GM12878 (cell line): ENCODE data around the gene SHD. TPM values are rescaled to one million over a fixed set of nuclear protein-coding genes. Genes with fewer than 3 reads are reported as not detected.

Experiments used
- ATAC-seq: fragments of 200-7000 bp; cut with Tn5 transposase; 3 replicates; pipeline ENCODE4 v1.9.1; 2020; ENCODE audit warnings: mild to moderate bottlenecking, moderate library complexity
- BruUV-seq: library from RNA; stranded (reverse); fragments of 400-500 nt; replicated peaks from 2 replicates; lab custom pipeline; 2021; lab: Mats Ljungman, UMichigan
- CTCF ChIA-PET: fragments of 300-600 bp; sonication (Branson Sonifier 250); formaldehyde crosslinking; extraction: SDS; loops from one replicate; lab custom pipeline; 2021; ENCODE audit warnings: inconsistent platforms; lab: Yijun Ruan, JAX
- POLR2A ChIA-PET: fragments of 350-600 bp; formaldehyde crosslinking; extraction: SDS; loops from one replicate; lab custom pipeline; 2021; ENCODE audit warnings: inconsistent platforms; lab: Charles Lee
- RAD21 ChIA-PET: fragments of 300-600 bp; sonication (Branson Sonifier 250); formaldehyde crosslinking; loops from one replicate; lab custom pipeline; 2023; ENCODE audit warnings: antibody characterized with exemption; ENCODE audit not compliant: unreplicated experiment; lab: Charles Lee
- SMC1A ChIA-PET: fragments of 300-600 bp; sonication (Branson Sonifier 250); formaldehyde crosslinking; loops from one replicate; lab custom pipeline; 2023; ENCODE audit not compliant: unreplicated experiment, uncharacterized antibody; lab: Charles Lee
- DNase-seq: peaks from one replicate; pipeline ENCODE4 v3.0.0-alpha.2; 2011; ENCODE audit warnings: low read depth, low spot score
- FAIRE-seq: peaks from 3 replicates; lab custom pipeline; 2011; peaks lifted over from hg19 to GRCh38; lab: Jason Lieb, UNC
- H2AFZ ChIP-seq: 2 replicates; pipeline ENCODE4 v1.6.0; 2011; ENCODE audit warnings: low read depth, low read length, control low read depth; ENCODE audit not compliant: control insufficient read depth
- H3K27ac ChIP-seq: 2 replicates; pipeline ENCODE4 v1.5.1; 2011; ENCODE audit warnings: control low read depth; ENCODE audit not compliant: control insufficient read depth, insufficient read depth
- H3K27me3 ChIP-seq, 2 experiments: replicated peaks in 1 of 2; 2 replicates each; pipeline versions ENCODE4 v1.6.0 to v1.6.1; 2011; ENCODE audit warnings: low read length in 1 of 2; ENCODE audit not compliant: control insufficient read depth in 2 of 2, insufficient read depth in 2 of 2
- H3K36me3 ChIP-seq, 2 experiments: 2 replicates each; pipeline ENCODE4 v1.5.1; 2011; ENCODE audit warnings: low read length in 1 of 2; ENCODE audit not compliant: control insufficient read depth in 2 of 2, insufficient read depth in 2 of 2
- H3K4me1 ChIP-seq: 2 replicates; pipeline ENCODE4 v1.6.1; 2011; ENCODE audit warnings: mild to moderate bottlenecking, low read length, moderate library complexity, mixed read lengths; ENCODE audit not compliant: control insufficient read depth, insufficient read depth
- H3K4me2 ChIP-seq: 2 replicates; pipeline ENCODE4 v1.6.0; 2011; ENCODE audit warnings: control low read depth; ENCODE audit not compliant: control insufficient read depth, insufficient read depth
- H3K4me3 ChIP-seq: fragments of 200-600 bp; sonication (generic); 2 replicates; pipeline ENCODE4 v1.5.1; 2016
- H3K79me2 ChIP-seq: 2 replicates; pipeline ENCODE4 v1.6.0; 2011; ENCODE audit warnings: low read length; ENCODE audit not compliant: control insufficient read depth, insufficient read depth
- H3K9ac ChIP-seq: 2 replicates; pipeline ENCODE4 v1.8.0; 2011; ENCODE audit warnings: low read length, control low read depth, mixed read lengths; ENCODE audit not compliant: control insufficient read depth, insufficient read depth
- H3K9me3 ChIP-seq: replicated peaks from 3 replicates; pipeline ENCODE4 v1.5.1; 2011; ENCODE audit warnings: mild to moderate bottlenecking, low read length; ENCODE audit not compliant: control insufficient read depth, insufficient read depth
- H4K20me1 ChIP-seq: 2 replicates; pipeline ENCODE4 v1.6.0; 2011; ENCODE audit not compliant: control insufficient read depth, insufficient read depth
- BHLHE40 ChIP-seq, 2 experiments: fragments of 450-650 bp in 1 of 2; IDR thresholded peaks; 2 replicates each; pipeline ENCODE4 v1.6.1; 2011 to 2017; ENCODE audit warnings: low read depth in 2 of 2, borderline replicate concordance in 1 of 2, improper control_type of control experiment in 1 of 2, low read length in 1 of 2, mild to moderate bottlenecking in 1 of 2
- EGR1 ChIP-seq, 2 experiments: IDR thresholded peaks; 1 replicate in 1 of 2; 2 replicates in 1 of 2; pipeline ENCODE4 v1.6.1; 2011 to 2012; ENCODE audit warnings: low read depth in 2 of 2, low read length in 2 of 2, borderline replicate concordance in 1 of 2, mild to moderate bottlenecking in 1 of 2, moderate library complexity in 1 of 2
- IKZF1 ChIP-seq: fragments of 450-650 bp; conservative IDR thresholded peaks from 2 replicates; pipeline ENCODE4 v1.6.1; 2017; ENCODE audit warnings: antibody characterized with exemption, mild to moderate bottlenecking
- NR2F1 ChIP-seq: fragments of 450-650 bp; conservative IDR thresholded peaks from 2 replicates; pipeline ENCODE4 v1.6.1; 2017; ENCODE audit warnings: mild to moderate bottlenecking
- POLR2A ChIP-seq: IDR thresholded peaks from 2 replicates; pipeline ENCODE4 v1.6.1; 2011; ENCODE audit warnings: low read depth, mild to moderate bottlenecking, low read length
- SPI1 ChIP-seq: IDR thresholded peaks from 2 replicates; pipeline ENCODE4 v1.6.1; 2011; ENCODE audit warnings: low read depth, mild to moderate bottlenecking, low read length, moderate library complexity, borderline replicate concordance; ENCODE audit not compliant: insufficient read depth
- SREBF2 ChIP-seq: IDR thresholded peaks from 2 replicates; pipeline ENCODE4 v1.6.1; 2012; ENCODE audit warnings: mild to moderate bottlenecking, low read length
- TAF1 ChIP-seq: IDR thresholded peaks from 2 replicates; pipeline ENCODE4 v1.6.1; 2011; ENCODE audit warnings: mild to moderate bottlenecking, low read depth, low read length, borderline replicate concordance
- WGBS: methylation state at CpG from one replicate; pipeline ENCODE4 v1.1.6; 2016; ENCODE audit warnings: low lambda C conversion rate; ENCODE audit not compliant: insufficient replicate concordance, insufficient coverage; ENCODE audit errors: missing lambda C conversion rate; 5-methylcytosine and 5-hydroxymethylcytosine counted together
- in situ Hi-C: fragments of 300-500 bp; cut with MboI; formaldehyde crosslinking; loops from 9 replicates; pipeline ENCODE4 v1.14.3; 2018; ENCODE audit warnings: mixed read lengths
- intact Hi-C: fragments of 100-400 bp; cut with micrococcal nuclease; formaldehyde crosslinking; loops from one replicate; pipeline ENCODE4 v1.14.2; 2022; ENCODE audit not compliant: unreplicated experiment
- polyA plus RNA-seq, 11 experiments: library from polyadenylated mRNA; depleted of rRNA in 4 of 11; unstranded in 6 of 11; stranded (reverse) in 5 of 11; fragments of >200 nt; fragmentation: Nextera tagmentation in 4 of 11; fragmentation: Illumina TruSeq in 1 of 11; extraction: Ambion mirVana in 4 of 11; extraction: Trizol in 1 of 11; gene quantifications; 1 replicate in 1 of 11; 2 replicates in 10 of 11; pipeline versions ENCODE4 v1.2.1 to v1.2.3, GENCODE V29; 2011 to 2016; ENCODE audit warnings: inconsistent platforms in 2 of 11, missing spikeins in 2 of 11, low read depth in 1 of 11
- total RNA-seq, 4 experiments: library from RNA; depleted of rRNA in 3 of 4; stranded (reverse); fragments of >200 nt in 3 of 4; fragmentation: Illumina TruSeq in 1 of 4; extraction: Trizol in 1 of 4; gene quantifications; 2 replicates each; pipeline versions ENCODE4 v1.2.1 to v1.2.3, GENCODE V29; 2013 to 2021
- TF ChIP-seq, protein P1 (sequence below): IDR thresholded peaks from 2 replicates; pipeline ENCODE4 v1.6.1; 2012; ENCODE audit warnings: low read depth, low read length, improper control_type of control experiment

SHD gene
- total and polyA plus RNA-seq, 10 of the 15 experiments (the other 5 are each of a cell fraction or from before 2014, with no cell fraction given), result 0.09 TPM; not detected in 9

DNA sequence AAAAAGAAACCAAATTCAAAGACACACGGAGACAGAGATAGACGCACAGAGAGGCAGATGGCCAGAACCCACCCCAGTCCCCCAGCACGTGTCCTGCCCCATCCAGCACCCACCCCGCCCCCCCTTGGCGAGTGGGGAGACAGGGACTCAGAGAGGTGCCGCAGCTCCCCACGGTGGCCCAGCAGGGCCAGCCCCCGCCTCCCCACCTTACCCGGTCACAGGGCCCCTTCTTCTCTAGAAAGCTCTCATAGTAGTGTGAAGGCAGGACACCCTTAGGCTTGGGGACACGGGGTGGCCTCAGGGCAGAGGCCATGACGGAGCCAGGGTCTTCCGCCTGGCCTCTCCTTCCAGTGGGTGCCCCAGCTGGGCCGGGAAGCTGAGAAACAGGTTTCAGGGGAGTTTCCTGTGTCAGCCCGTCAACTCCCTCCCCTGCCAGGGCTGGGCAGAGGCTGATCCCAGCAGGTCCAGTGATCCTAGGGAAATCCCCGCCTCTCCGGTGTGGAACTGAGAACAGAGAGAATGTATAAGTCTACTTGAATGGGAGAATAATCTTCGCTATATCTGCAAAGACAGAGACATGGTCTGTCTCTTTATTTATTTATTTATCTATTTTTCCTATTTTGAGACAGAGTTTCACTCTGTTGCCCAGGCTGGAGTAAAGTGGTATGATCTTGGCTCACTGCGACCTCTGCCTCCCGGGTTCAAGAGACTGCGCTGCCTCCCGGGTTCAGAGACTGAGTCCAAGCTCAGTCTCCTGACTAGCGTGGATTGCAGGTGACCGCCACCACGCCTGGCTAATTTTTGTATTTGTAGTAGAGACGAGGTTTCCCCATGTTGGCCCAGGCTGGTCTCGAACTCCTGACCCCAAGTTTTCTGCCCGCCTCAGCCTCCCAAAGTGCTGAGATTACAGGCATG is 59.6 kb downstream of the SHD start, which contains the start of gene STAP2:
STAP2 (minus strand) TSS at position 387 of the 915 bp plus-strand sequence; CDS start at position 313, 74 bp downstream.
- no TSS peak for BruUV-seq
- no peak for FAIRE-seq
- DNase-seq, result no peak
- Histone ChIP-seq H3K9ac (peak within 1 kb of the TSS; percentile 72), H3K27ac (peak within 1 kb of the TSS; percentile 81), H3K79me2 (no peaks in the 10 kb centered on the region), H3K4me2 (peak within 1 kb of the TSS; percentile 87), H3K4me1 (peaks cover 7% of the 10 kb centered on the region)
- POLR2A ChIA-PET, result interaction anchor here (0.5 to 0.8 kb wide), 2 partner anchors 29 to 60 kb away, joined by 3 read pairs; no protein-coding TSS in a partner anchor
- ATAC-seq, result no peak
- WGBS, result 51% methylated on average over 27 of the region's 27 CpGs
- intact Hi-C loops, result no loop called here
- TF ChIP-seq TAF1, result 0 out of 2 replicates have a peak, but pooled peaks have one; percentile 6
- 0 out of 2 replicates have a peak, but pooled peaks have one; percentile 29 for TF ChIP-seq IKZF1
- 0 out of 2 replicates have a peak, but pooled peaks have one; percentile 1 for TF ChIP-seq SPI1
- TF ChIP-seq NR2F1, result 0 out of 2 replicates have a peak, but pooled peaks have one; percentile 14
- TF ChIP-seq EGR1 (IDR thresholded peaks at IDR 0.05; ENCODE audit: borderline replicate concordance in 1 of 2, low read depth in 2 of 2, low read length in 2 of 2), result 0 out of 3 replicates have a peak, but pooled peaks of 1 of the 2 experiments have one; percentile 15
- TF ChIP-seq, protein P1, sequence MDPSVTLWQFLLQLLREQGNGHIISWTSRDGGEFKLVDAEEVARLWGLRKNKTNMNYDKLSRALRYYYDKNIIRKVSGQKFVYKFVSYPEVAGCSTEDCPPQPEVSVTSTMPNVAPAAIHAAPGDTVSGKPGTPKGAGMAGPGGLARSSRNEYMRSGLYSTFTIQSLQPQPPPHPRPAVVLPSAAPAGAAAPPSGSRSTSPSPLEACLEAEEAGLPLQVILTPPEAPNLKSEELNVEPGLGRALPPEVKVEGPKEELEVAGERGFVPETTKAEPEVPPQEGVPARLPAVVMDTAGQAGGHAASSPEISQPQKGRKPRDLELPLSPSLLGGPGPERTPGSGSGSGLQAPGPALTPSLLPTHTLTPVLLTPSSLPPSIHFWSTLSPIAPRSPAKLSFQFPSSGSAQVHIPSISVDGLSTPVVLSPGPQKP, result no peak
- TF ChIP-seq POLR2A, result peak; percentile 45; the same call in 1 of the 2 replicates
- peak; percentile 22 to 25; a peak in 1 of 4 replicates for TF ChIP-seq BHLHE40 (IDR thresholded peaks at IDR 0.05; ENCODE audit: borderline replicate concordance in 1 of 2, low read depth in 2 of 2, low read length in 1 of 2)
- TF ChIP-seq SREBF2, result no peak
- TF ChIP-seq, all 136 proteins: peak for 7
- SMC1A ChIA-PET, result interaction anchor here (0.8 to 2.3 kb wide), 3 partner anchors 14 to 351 kb away, joined by 4 to 8 read pairs (median 4); partner anchors contain the start of gene CHAF1A
- Histone ChIP-seq H3K36me3 (no peaks in the 10 kb centered on the region), H3K4me3 (peak within 1 kb of the TSS; percentile 85), H3K9me3 (no peaks in the 10 kb centered on the region), H4K20me1 (no peaks in the 10 kb centered on the region), H3K27me3 (no peaks in the 10 kb centered on the region), H2AFZ (peak within 1 kb of the TSS; percentile 83)
- RAD21 ChIA-PET, result interaction anchor here (0.7 kb wide), 1 partner anchor 11 kb away, joined by 4 read pairs; no protein-coding TSS in a partner anchor
- CTCF ChIA-PET, result interaction anchor here (0.8 to 2.4 kb wide), 4 partner anchors 14 to 72 kb away, joined by 3 to 10 read pairs (median 4); partner anchors contain the start of gene CHAF1A
- in situ Hi-C loops, result no loop called here

Other genes with a start within 250 kb of the SHD start
Only the 7 nearest of the 16 such genes appear.
- 0.49 and 0.51 TPM in 2 replicates for gene ANKRD24, start 96.6 kb upstream of the SHD start, total RNA-seq (2014; rRNA removed)
- 0.23 and 0.27 TPM in 2 replicates for gene ANKRD24, start 96.6 kb upstream of the SHD start, total RNA-seq (2014; rRNA removed; fragmentation: Illumina TruSeq; extraction: Trizol)
- gene ANKRD24, start 96.6 kb upstream of the SHD start, total RNA-seq (2021), result 0.51 and 0.59 TPM in 2 replicates
- gene ANKRD24, start 96.6 kb upstream of the SHD start, polyA plus RNA-seq (2011; rRNA removed), result 0.43 TPM in 2 replicates
- 0.12 and 0.14 TPM in 2 replicates for gene ANKRD24, start 96.6 kb upstream of the SHD start, polyA plus RNA-seq (2014; fragmentation: Illumina TruSeq; extraction: Trizol)
- gene ANKRD24, start 96.6 kb upstream of the SHD start, polyA plus RNA-seq (2014; fragmentation: Nextera tagmentation; extraction: Ambion mirVana), result under 1 TPM in 1 of 2 experiments, not detected in 1; 0.02 TPM
- 0.42 and 0.47 TPM in 2 replicates for gene ANKRD24, start 96.6 kb upstream of the SHD start, polyA plus RNA-seq (2014; rRNA removed)
- under 1 TPM; 0.31 to 0.35 TPM for gene ANKRD24, start 96.6 kb upstream of the SHD start, polyA plus RNA-seq (2016; fragmentation: Nextera tagmentation; extraction: Ambion mirVana)
- gene EBI3, start 49.7 kb upstream of the SHD start, total RNA-seq (2014; rRNA removed), result 137 and 149 TPM in 2 replicates
- gene EBI3, start 49.7 kb upstream of the SHD start, total RNA-seq (2014; rRNA removed; fragmentation: Illumina TruSeq; extraction: Trizol), result 61.0 and 68.2 TPM in 2 replicates
- gene EBI3, start 49.7 kb upstream of the SHD start, total RNA-seq (2021), result 224 and 232 TPM in 2 replicates
- 140 and 276 TPM in 2 replicates for gene EBI3, start 49.7 kb upstream of the SHD start, polyA plus RNA-seq (2011; rRNA removed)
- 13.5 and 47.7 TPM in 2 replicates for gene EBI3, start 49.7 kb upstream of the SHD start, polyA plus RNA-seq (2014; fragmentation: Illumina TruSeq; extraction: Trizol)
- 10 to 100 TPM; 22.0 to 61.1 TPM for gene EBI3, start 49.7 kb upstream of the SHD start, polyA plus RNA-seq (2014; fragmentation: Nextera tagmentation; extraction: Ambion mirVana)
- 257 and 266 TPM in 2 replicates for gene EBI3, start 49.7 kb upstream of the SHD start, polyA plus RNA-seq (2014; rRNA removed)
- 100 to 1,000 TPM; 278 to 288 TPM for gene EBI3, start 49.7 kb upstream of the SHD start, polyA plus RNA-seq (2016; fragmentation: Nextera tagmentation; extraction: Ambion mirVana)
- gene YJU2, start 32.2 kb upstream of the SHD start, total RNA-seq (2014; rRNA removed), result 36.8 and 38.2 TPM in 2 replicates
- 20.7 and 23.3 TPM in 2 replicates for gene YJU2, start 32.2 kb upstream of the SHD start, total RNA-seq (2014; rRNA removed; fragmentation: Illumina TruSeq; extraction: Trizol)
- gene YJU2, start 32.2 kb upstream of the SHD start, total RNA-seq (2021), result 29.1 and 30.0 TPM in 2 replicates
- gene YJU2, start 32.2 kb upstream of the SHD start, polyA plus RNA-seq (2011; rRNA removed), result 17.9 and 22.6 TPM in 2 replicates
- gene YJU2, start 32.2 kb upstream of the SHD start, polyA plus RNA-seq (2014; fragmentation: Illumina TruSeq; extraction: Trizol), result 16.1 and 20.2 TPM in 2 replicates
- 1 to 10 TPM in 1 of 2 experiments, under 1 TPM in 1; 0.26 to 1.9 TPM for gene YJU2, start 32.2 kb upstream of the SHD start, polyA plus RNA-seq (2014; fragmentation: Nextera tagmentation; extraction: Ambion mirVana)
- gene YJU2, start 32.2 kb upstream of the SHD start, polyA plus RNA-seq (2014; rRNA removed), result 40.7 and 44.0 TPM in 2 replicates
- gene YJU2, start 32.2 kb upstream of the SHD start, polyA plus RNA-seq (2016; fragmentation: Nextera tagmentation; extraction: Ambion mirVana), result 10 to 100 TPM; 24.2 to 27.1 TPM
- gene TMIGD2, start 23.1 kb downstream of the SHD start, total RNA-seq (2014; rRNA removed), result 0.17 TPM in 1 of 2 replicates, not detected in the other
- 0.13 TPM in 1 of 2 replicates, not detected in the other for gene TMIGD2, start 23.1 kb downstream of the SHD start, total RNA-seq (2014; rRNA removed; fragmentation: Illumina TruSeq; extraction: Trizol)
- gene TMIGD2, start 23.1 kb downstream of the SHD start, total RNA-seq (2021), result 0.16 TPM in 1 of 2 replicates, not detected in the other
- not detected in 2 replicates for gene TMIGD2, start 23.1 kb downstream of the SHD start, polyA plus RNA-seq (2011; rRNA removed)
- not detected in 2 replicates for gene TMIGD2, start 23.1 kb downstream of the SHD start, polyA plus RNA-seq (2014; fragmentation: Illumina TruSeq; extraction: Trizol)
- not detected for gene TMIGD2, start 23.1 kb downstream of the SHD start, polyA plus RNA-seq (2014; fragmentation: Nextera tagmentation; extraction: Ambion mirVana)
- gene TMIGD2, start 23.1 kb downstream of the SHD start, polyA plus RNA-seq (2014; rRNA removed), result 0.09 TPM in 1 of 2 replicates, not detected in the other
- under 1 TPM; 0.14 to 0.40 TPM for gene TMIGD2, start 23.1 kb downstream of the SHD start, polyA plus RNA-seq (2016; fragmentation: Nextera tagmentation; extraction: Ambion mirVana)
- gene FSD1, start 25.3 kb downstream of the SHD start, total RNA-seq (2014; rRNA removed), result 4.0 and 4.1 TPM in 2 replicates
- 1.4 TPM in 2 replicates for gene FSD1, start 25.3 kb downstream of the SHD start, total RNA-seq (2014; rRNA removed; fragmentation: Illumina TruSeq; extraction: Trizol)
- gene FSD1, start 25.3 kb downstream of the SHD start, total RNA-seq (2021), result 4.3 and 4.9 TPM in 2 replicates
- gene FSD1, start 25.3 kb downstream of the SHD start, polyA plus RNA-seq (2011; rRNA removed), result 0.58 and 0.77 TPM in 2 replicates
- 0.68 and 1.7 TPM in 2 replicates for gene FSD1, start 25.3 kb downstream of the SHD start, polyA plus RNA-seq (2014; fragmentation: Illumina TruSeq; extraction: Trizol)
- under 1 TPM in 1 of 2 experiments, not detected in 1; 0.15 TPM for gene FSD1, start 25.3 kb downstream of the SHD start, polyA plus RNA-seq (2014; fragmentation: Nextera tagmentation; extraction: Ambion mirVana)
- gene FSD1, start 25.3 kb downstream of the SHD start, polyA plus RNA-seq (2014; rRNA removed), result 4.7 and 5.1 TPM in 2 replicates
- 1 to 10 TPM; 4.0 to 4.2 TPM for gene FSD1, start 25.3 kb downstream of the SHD start, polyA plus RNA-seq (2016; fragmentation: Nextera tagmentation; extraction: Ambion mirVana)
- 19.2 and 24.6 TPM in 2 replicates for gene STAP2, start 59.6 kb downstream of the SHD start, total RNA-seq (2014; rRNA removed)
- gene STAP2, start 59.6 kb downstream of the SHD start, total RNA-seq (2014; rRNA removed; fragmentation: Illumina TruSeq; extraction: Trizol), result 13.6 and 14.3 TPM in 2 replicates
- 18.5 and 21.4 TPM in 2 replicates for gene STAP2, start 59.6 kb downstream of the SHD start, total RNA-seq (2021)
- 1.7 and 2.6 TPM in 2 replicates for gene STAP2, start 59.6 kb downstream of the SHD start, polyA plus RNA-seq (2011; rRNA removed)
- 11.2 and 11.6 TPM in 2 replicates for gene STAP2, start 59.6 kb downstream of the SHD start, polyA plus RNA-seq (2014; fragmentation: Illumina TruSeq; extraction: Trizol)
- gene STAP2, start 59.6 kb downstream of the SHD start, polyA plus RNA-seq (2014; fragmentation: Nextera tagmentation; extraction: Ambion mirVana), result 1 to 10 TPM in 1 of 2 experiments, under 1 TPM in 1; 0.84 to 2.0 TPM
- 22.4 and 23.6 TPM in 2 replicates for gene STAP2, start 59.6 kb downstream of the SHD start, polyA plus RNA-seq (2014; rRNA removed)
- 10 to 100 TPM; 16.9 to 21.2 TPM for gene STAP2, start 59.6 kb downstream of the SHD start, polyA plus RNA-seq (2016; fragmentation: Nextera tagmentation; extraction: Ambion mirVana)
- 3.5 and 4.2 TPM in 2 replicates for gene MPND, start 64.3 kb downstream of the SHD start, total RNA-seq (2014; rRNA removed)
- gene MPND, start 64.3 kb downstream of the SHD start, total RNA-seq (2014; rRNA removed; fragmentation: Illumina TruSeq; extraction: Trizol), result 6.1 and 7.9 TPM in 2 replicates
- 18.3 and 20.3 TPM in 2 replicates for gene MPND, start 64.3 kb downstream of the SHD start, total RNA-seq (2021)
- 3.4 and 7.2 TPM in 2 replicates for gene MPND, start 64.3 kb downstream of the SHD start, polyA plus RNA-seq (2011; rRNA removed)
- 0.70 and 4.8 TPM in 2 replicates for gene MPND, start 64.3 kb downstream of the SHD start, polyA plus RNA-seq (2014; fragmentation: Illumina TruSeq; extraction: Trizol)
- gene MPND, start 64.3 kb downstream of the SHD start, polyA plus RNA-seq (2014; fragmentation: Nextera tagmentation; extraction: Ambion mirVana), result 1 to 10 TPM in 1 of 2 experiments, under 1 TPM in 1; 0.79 to 4.3 TPM
- gene MPND, start 64.3 kb downstream of the SHD start, polyA plus RNA-seq (2014; rRNA removed), result 10.5 and 11.8 TPM in 2 replicates
- gene MPND, start 64.3 kb downstream of the SHD start, polyA plus RNA-seq (2016; fragmentation: Nextera tagmentation; extraction: Ambion mirVana), result 1 to 10 TPM; 3.7 to 8.5 TPM